GM23338 (cell line): ENCODE results near the gene FAM9C.

Source experiments
- CTCF ChIP-seq, 2 experiments: fragments of 200-600 bp in 1 of 2; sonication (generic) in 1 of 2; conservative IDR thresholded peaks; 2 replicates each; pipeline versions ENCODE4 v1.5.1 to v1.6.1; 2016 to 2017; ENCODE audit warnings: antibody characterized with exemption in 2 of 2, low read depth in 2 of 2, mild to moderate bottlenecking in 2 of 2, moderate library complexity in 1 of 2
- EZH2 ChIP-seq: fragments of 200-600 bp; sonication (generic); IDR thresholded peaks from one replicate; pipeline ENCODE4 v1.8.0; 2017; ENCODE audit warnings: antibody characterized with exemption, mild to moderate bottlenecking, low read depth; ENCODE audit not compliant: unreplicated experiment
- EZH2phosphoT487 ChIP-seq: fragments of 200-600 bp; sonication (generic); IDR thresholded peaks from one replicate; pipeline ENCODE4 v1.8.1; 2018; ENCODE audit warnings: antibody characterized with exemption; ENCODE audit not compliant: unreplicated experiment
- JUNB ChIP-seq: IDR thresholded peaks from one replicate; pipeline ENCODE4 v1.6.1; 2016; ENCODE audit warnings: antibody characterized with exemption; ENCODE audit not compliant: unreplicated experiment
- POLR2AphosphoS5 ChIP-seq: IDR thresholded peaks from 2 replicates; pipeline ENCODE4 v1.6.1; 2016; ENCODE audit warnings: antibody characterized with exemption, low read depth
- REST ChIP-seq: IDR thresholded peaks from one replicate; pipeline ENCODE4 v1.6.1; 2018; ENCODE audit warnings: antibody characterized with exemption; ENCODE audit not compliant: unreplicated experiment
- ZNF462 ChIP-seq: fragments of 250-450 bp; sonication (Bioruptor Pico); IDR thresholded peaks from 2 replicates; pipeline ENCODE4 v1.5.0; 2020; ENCODE audit warnings: mild to moderate bottlenecking, moderate library complexity

- TF ChIP-seq CTCF (conservative IDR thresholded peaks at IDR 0.05; ENCODE audit: low read depth in 2 of 2) (no peak), EZH2phosphoT487 (no peak), JUNB (no peak), EZH2 (no peak), ZNF462 (CRISPR knock-in tag) (no peak), POLR2AphosphoS5 (no peak), REST (no peak)
Observed at GRCh38 chrX:13059637-13060499, 15.4 kb upstream of the FAM9C start.
